Measurements from ENCODE around the gene PSMA6.
A peak's percentile ranks its signal among the peaks of the same experiment; 100 is the strongest.
"Not testable (repeated sequence)": the region's sequence is repeated elsewhere in the genome, so short reads cannot be mapped to it uniquely, and the experiment has no call there.

PSMA6 gene

DNA sequence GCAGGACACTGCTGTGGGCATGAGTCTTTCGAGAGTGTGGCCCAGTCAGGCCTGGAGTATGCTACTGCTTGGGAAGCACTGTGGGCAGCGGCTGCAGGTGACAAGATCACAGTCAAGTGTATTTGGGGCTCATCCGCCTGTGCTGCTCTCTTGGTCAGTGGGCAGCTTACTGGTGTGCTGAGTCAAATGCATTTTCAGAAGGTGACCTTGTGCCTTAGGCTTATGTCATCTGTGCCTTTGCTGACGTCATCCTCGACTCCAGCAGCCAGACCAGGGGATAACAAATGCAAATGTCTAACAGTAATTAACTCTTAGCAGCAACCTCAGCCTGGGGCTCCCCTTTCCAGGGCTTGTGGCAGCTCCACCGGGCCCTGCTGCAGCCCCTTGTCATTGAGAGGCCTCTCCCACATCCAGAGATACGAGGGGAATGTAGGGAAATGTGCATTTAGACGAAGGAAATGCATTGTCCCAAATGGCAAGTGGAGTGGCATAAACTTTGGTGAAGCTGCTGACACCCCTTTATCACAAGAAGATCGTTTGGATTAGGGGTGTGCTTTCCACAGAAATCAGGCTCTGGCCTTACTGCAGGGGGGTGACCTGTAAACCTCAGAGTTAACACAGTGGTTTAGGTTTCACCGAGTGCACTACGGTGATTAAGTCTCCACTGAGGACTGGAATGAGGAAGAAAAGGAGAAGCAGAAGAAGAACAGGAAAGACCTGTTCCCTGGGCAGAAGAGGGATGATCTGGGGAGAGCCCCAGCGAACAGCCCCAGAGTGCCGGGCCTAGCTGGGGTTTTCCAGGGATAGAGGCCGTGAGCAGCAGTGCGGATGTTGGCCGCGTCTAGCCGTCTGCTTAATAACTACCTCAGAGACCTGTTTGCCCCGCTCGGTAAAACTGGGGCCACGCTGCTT lies 39.7 kb downstream of the PSMA6 start:
- DNase-seq, result peak; percentile 84

DNA sequence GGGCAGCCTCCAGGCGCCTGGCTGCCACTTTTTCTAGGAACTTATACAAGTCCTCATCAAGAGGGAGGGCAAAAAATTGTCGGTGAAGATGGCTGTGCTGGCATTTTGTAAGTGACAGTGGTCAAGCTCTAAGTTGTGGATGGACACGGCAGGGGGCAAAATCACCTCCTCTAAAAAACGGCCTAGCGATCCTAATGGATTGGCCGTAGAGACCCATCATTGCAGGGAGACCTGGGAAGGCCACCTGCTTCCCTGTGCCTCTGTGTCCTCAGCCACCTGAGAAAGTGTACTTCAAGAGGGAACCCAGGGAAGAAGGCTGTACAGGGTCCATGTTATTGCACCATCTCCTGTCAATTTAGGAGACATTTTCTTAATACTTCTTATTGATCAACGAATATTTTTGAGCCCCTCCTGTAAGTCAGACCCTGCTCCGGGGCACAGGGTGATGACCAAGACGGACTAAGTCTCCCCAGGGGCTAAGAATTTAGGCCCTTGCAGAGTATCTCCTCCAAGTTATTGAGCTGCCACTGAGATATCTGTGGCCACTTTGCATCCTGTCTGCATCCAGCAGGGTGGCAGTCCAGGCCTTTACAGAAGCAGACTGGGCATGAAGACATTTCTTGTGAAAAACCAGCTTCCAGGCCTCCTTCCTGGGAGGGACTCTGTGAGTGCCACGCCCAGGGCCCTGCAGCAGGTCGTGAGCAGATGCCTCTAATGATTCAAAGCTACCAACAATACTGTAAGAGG lies 40.5 kb downstream of the PSMA6 start:
- peak; percentile 93 for DNase-seq

DNA sequence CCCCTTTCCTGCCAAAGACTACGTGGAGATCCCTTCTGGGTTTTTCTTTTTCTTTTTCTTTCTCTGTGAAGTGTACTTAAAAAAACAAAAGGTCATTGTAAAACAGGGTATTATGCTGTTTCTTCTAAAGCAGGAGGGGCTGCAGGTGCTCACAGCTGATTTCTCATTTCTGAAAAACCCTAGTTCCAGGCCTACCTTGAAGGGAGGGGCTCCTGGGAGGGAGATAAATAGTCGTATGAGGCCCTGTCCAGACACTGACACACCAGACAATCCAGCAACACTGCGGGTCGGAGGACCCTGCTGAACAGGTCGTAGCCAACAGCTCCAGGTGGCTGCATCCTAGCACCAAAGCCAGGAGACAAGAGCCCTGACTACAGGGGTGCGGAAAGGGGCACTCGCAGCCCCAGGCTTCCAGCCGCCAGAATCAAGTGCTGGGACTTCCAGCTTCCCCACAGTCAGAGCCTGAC lies 41.1 kb downstream of the PSMA6 start:
- DNase-seq, result no peak

DNA sequence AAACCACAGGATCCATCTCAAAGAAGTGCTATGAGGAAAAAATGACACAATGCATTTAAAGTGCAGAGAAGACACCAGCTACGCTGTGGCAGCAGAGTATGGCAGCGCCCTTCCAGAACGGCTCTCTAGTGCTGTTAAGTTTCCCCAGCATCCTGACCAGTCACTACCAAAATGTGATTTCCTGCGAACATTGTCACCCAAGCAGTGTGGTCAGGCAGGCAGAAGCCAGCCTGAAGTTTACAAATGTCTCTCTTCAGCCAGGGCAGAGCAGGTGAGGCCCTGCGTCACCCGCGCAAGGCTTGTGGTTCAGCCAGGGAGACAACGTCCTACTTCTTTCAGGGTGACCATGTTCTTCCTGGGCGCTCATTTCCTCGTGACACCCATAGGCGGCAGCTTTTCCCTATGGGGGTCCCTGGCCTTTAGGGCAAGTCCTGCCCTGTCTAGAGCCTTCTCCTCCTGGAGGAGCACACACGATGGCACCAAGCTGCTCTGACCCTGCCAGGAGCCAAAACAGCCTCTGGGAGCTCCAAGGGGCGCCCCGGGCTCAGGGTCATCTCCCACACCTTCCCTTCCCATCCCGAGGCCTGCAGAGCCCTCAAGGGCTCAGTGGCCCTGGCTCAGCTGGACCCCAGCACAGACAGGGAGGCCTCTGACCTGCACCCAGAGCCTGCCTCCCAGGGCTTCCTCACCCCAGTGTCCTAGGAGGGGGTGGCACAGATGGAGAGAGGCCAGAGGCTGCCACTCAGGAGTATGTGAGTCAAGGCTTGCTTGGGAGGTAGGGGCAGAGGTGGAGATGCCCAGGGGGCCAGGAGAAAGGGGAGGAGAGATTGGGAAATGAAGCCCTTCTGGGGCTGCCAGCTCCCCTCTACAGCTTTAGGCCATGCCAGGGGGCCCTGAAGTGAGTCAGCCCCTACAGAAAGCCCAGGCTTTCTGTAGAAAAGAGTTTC lies 41.9 kb downstream of the PSMA6 start:
- DNase-seq, result no peak

DNA sequence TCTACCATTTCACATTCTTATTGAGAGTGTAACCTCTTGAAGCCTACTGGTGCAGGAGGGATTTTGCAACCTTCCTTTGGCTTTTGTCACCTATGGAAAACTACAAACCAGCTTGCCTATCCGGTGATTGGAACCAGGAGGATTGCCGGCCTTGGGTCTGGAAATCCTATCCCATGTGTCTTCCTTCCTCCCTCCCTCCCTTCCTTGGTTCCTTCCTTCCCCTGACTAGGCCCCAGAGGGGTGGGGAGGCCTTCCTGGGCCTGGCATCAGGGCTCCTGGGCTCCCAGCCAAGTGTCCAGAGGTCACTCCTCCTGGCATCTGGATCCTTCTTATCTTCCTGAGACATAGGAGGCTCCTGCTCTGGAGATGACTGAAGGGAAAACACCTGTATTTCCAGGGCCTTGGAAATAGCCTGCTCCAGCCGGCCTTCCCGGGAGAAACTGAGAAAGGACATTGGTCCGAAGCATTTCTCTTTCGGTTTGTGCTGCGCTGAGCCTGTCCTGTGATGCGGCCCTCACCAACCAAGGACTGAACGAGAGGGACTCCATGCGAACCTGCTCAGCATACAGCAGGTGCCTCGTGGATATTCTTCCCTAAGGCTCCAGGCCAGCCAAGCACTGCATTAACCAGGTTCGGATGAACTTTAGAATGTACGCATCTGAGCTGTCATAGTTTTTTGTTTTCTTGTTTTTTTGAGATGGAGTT lies 43.4 kb downstream of the PSMA6 start:
- DNase-seq, result peak; percentile 66

DNA sequence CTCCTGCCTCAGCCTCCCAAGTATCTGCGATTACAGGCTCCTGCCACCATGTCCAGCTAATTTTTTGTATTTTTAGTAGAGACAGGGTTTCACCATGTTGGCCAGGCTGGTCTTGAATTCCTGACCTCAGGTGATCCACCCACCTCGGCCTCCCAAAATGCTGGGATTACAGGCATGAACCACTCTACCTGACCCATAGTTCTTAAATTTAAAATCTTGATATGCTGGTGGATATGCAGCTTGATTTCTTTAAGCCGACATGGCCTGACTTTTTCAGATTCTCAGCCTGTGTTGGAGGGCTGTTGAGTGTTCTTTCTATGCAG lies 44.0 kb downstream of the PSMA6 start:
- not testable (repeated sequence) for DNase-seq

DNA sequence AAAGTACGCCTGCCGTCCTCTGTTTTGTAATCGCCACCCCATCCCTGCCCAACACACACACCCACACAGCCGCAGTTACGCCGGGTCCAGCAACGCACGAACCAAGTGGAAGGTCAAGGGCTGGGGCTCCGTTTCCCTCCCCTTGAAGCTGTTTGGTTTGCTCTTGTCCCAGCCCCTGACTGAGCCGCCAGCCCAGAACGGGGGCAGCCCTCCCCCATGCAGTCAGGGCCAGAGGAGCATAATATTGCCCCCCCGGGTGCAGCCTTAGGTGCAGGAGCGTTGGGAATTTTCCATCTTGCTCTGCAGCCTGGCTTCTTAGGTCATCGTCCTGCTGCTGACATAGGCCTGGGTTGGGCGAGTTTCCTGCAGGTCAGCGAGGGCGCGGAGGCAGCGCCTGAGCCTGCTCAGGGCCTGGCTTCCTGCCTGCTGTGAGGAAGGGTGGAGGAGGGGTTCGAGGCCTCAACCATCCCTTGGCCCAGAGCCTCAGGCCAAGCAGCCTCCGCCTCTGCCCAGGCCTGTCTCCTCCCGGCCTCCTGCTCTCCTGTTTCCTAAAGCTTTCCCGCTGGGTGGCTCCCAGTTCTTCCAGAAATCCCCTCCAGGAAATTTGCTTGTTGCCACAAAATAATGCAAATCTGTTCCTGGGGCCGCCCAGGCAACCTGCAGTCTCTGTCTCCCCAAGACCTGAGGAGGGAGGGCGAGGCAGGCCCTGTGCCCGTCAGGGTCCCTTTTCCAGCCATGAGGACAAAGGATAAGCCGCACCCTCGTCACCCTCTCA lies 44.5 kb downstream of the PSMA6 start:
- DNase-seq, result peak; percentile 98

DNA sequence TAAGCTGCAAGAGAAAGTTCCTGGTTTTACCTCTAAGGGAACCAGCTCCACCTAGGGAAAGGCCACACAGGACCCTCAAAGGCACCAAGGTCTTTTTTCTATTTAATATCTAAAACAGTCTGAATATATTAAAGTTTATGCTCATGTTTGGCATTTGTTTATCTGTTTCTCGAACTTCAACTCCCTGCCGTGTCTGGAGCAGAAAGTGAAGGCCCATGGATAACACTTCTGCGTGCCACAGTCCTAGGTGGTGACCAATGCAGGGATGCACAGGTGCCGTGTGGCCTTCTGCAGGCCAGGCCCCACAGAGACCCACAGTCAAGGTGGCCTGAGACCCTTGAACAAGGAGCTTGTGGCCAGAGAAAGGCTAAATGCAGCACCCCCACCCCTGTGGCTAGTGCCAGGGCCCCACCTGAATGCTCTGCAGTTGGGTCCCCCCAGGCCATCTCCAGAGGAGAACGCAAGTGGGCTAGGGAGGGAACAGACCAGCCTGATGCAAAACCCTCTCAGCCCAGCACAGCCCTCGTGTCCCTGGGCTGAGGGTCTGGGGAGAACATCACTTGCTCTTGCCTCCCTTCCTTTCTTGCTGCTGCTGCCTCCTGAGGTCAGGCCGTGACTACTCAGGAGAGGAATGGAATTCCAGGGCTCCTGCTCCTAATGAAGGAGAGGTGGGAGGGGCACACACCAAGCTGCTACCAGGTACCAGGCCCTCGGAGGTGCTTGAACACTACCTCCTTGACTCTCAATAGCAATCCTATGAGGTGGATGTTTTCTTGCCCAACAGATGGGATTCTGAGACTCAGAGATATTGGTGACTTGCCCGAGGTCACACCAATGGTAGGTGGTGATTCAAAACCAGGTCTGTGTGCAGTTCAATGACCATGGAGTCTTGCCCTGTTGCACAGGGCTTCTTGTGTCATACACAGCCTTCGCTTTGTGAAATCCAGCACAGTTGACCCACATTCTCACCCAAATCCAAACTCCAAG lies 45.4 kb downstream of the PSMA6 start:
- DNase-seq, result no peak

DNA sequence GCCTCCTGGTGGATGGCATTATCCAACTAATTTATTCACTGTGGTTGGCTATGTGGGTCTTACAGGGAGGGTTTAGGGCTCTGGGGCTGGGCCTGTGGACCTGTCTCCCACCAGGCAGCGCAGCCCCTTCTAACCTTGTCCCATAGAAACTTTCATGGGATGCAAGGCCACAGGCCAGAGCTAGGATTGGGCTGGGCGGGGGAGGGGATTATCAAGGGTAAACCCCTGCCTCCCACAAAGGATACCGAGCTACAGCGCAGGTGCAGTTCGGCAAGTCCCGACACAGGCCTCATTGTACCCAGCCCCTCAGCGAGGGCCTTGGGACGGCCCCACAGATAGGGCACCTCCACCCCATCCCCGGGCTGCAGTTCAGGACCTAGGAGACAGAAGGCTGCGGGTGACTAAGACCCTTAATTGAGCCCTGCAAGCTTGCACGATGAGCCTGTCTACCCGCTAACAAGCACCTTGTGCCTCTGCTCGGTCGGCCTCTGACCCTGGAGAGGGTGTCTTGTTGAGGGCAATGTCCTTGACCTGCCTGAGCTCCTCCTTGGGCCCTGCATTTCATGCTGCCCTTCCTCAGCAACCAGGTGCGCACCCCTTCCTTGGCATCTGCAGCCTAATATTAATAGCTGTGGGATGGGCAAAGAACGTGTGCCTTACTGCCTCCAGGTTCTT lies 46.7 kb downstream of the PSMA6 start:
- no peak for DNase-seq

DNA sequence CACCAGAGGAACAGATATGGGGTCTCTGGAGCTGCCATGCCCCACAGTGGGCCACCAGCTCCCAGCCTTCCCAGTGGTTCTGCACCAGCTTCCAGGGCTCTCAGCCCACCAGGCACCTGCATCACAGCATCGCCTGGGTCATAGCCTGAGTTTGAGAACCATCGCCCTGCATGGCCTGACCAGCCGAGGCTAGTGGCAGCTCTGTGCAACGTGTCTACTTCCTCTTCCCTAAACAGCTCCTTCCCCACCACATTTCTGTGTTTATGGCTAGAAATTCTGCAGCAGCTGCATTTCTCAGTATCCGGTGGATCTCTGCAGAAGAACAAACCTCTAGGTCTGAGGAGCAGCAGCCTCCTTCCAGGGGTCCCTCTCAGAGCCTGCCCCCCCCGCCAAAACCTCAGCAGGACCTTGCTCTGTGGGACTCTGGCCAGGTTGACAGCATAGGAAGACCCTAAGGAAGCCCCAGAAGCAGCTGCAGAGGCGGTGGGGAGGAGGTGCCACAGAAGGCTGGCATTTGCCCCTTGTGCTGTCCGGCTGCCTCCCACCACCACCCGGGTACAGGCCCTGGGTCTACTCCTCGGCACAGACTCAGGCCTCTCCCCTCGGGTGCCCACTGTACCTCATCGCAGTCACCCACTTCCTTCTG lies 47.7 kb downstream of the PSMA6 start:
- no peak for DNase-seq

DNA sequence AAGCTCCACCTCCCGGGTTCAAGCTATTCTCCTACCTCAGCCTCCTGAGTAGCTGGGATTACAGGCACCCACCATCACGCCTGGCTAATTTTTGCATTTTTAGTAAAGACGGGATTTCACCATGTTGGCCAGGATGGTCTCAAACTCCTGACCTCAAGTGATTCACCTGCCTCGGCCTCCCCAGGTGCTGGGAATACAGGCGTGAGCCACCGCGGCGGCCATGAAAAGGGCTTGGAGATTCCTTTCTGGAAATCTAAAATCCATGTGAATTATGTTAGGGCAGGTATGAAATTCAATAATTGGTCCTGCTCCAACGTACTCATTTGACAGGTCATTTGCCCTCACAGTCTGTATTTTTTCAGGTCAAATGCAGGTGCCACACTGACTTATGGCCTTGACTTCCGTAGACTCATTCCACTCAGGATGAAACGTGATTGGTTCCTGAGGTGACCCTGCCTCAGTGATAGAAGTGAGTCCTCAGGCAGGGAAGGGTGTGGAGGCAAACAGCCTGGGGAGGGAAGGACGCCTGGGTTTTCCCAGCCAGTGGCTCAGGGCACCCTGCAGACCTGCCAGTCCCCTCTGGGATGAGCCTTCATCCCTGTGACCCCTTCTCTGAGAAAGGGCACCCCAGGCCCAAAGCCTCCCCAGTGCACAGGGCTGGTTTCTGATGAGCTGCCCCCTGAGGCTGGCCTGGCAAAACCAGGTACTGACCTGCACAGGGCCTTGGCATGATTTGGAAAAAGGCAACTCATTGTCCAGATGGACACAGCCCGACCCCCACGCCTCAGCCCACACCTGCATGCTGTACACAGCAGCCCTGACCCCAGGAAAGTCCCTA lies 48.7 kb downstream of the PSMA6 start:
- DNase-seq, result no peak

DNA sequence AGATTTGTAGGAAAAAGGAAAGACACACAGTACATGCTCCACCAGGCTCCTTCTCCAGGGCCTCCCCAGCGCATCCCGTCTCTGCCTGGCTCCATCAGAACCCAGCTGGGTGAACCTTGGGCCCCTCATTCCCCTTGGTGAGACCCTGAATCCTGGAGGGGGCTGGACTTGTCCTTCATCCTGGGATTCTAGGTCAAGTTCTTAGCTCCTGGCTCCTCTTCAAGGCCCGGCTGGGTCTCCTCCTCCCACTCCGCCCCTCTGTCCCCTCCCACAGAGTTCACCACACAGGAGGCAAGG lies 49.2 kb downstream of the PSMA6 start:
- no peak for DNase-seq

DNA sequence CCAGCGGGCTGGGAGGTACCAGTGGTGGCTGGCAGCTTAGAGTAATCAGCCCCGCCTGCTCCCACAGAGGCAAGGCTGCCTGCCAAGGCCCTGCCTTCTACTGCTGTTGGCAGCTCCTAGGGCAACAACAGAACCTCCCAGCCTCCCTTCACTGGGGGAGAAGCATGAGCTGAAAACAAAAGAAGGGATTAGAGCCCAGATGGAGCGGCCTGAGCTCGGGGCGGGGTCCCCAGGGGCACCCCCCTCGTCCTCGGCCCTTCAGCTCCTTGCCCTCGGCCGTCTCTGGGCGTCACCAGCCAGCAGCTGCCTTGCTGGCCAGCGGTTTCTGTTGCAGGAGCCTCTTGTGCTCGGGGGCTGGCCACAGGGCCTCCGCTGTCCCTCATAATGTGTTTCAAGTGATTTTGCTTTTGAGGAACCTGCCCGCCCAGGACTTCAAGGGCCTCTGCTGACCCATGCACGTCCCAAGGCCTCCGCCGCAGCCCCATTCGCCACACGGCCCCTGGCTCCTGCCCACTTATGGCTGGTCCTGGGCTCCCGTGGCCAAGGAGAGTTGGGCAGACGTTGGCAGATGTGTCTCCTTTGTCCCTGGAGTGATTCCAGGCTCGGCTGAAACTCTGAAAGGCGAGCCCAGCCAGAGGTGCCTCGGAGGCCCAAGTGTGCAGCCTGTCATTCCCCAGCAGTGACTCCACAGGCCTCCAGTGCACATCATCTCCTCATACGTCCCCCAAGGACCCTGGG lies 49.7 kb downstream of the PSMA6 start:
- DNase-seq, result peak; percentile 100

DNA sequence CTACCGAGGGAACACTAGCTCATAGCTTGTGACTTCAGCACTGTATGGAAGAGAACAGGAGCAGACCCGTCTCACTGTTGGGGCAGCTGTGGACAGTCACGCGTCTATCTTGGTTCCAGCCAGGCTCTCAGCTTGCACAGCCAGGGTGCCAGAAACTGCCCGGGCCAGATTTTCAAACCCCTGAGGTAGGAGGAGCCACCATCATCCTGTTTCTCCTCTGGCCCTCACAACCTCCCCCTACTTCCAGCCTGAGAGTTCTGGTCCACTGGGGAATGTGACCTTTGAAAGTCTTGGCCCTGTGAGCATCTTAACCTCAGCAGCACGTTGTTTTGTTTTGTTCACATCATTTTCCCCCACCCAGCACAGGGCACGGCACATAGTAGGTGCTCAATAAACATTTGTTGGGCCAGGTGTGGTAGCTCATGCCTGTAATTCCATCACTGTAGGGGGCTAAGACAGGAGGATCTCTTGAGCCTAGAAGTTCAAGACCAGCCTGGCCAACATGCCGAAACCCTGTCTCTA lies 50.4 kb downstream of the PSMA6 start:
- no peak for DNase-seq

DNA sequence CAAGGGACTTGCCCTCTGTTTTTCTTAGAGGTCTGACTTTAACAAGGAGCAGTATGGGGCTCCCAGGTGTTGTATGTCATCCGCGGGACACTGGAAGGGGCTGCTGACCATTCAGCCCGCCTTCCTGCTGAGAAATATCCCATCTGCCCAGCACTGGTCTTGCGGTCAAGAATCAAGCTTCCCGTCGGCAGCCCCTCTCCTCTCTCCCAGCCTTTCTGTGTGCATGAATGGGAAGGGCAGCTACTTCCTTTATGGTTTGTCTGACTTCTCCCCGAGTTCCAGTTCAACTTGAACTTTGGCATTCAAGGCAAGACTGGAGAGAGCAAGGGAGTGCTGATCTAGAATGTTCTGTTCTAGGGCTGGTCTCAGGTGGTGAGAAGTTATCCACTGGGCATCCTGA lies 51.5 kb downstream of the PSMA6 start:
- DNase-seq, result no peak

DNA sequence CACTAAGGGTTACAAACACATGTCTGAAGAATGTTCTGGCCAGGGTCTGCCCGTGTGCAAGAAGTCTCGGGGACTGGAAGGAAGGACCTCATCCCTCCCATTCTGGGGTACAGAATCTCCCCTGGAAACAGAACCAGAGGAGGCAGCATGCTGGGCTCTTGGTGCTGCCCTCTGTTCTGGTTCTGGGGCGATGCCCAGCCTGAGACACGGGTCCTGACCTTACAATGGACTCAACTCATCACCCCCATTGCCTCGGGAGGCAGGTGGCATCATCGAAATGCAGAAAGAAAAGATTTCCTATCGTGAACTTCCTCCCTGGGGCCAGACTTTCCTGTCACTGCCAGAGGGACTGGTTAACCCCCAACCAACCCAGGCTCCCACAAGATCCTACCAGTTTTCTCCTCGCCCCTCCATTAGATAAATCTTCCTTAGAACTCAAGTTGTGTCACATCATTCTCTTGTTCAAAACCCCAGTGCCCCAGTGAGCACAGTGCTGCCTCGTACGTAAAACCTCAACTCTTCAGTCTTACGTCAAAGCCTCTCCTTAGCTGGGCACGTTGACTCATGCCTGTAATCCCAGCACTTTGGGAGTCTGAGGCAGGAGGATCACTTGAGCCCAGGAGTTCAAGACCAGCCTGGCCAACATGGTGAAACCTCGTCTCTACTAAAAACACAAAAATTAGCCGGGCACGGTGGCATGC lies 52.1 kb downstream of the PSMA6 start:
- DNase-seq, result no peak
